Astrocyte (in vitro differentiated cells and primary cell): ENCODE results near the gene ADCY4.

Experiments
- EZH2 ChIP-seq: IDR thresholded peaks from 2 replicates; pipeline ENCODE4 v1.6.1; 2012; ENCODE audit warnings: mild to moderate bottlenecking, low read length, inconsistent platforms; ENCODE audit not compliant: insufficient read depth
- TF ChIP-seq, protein P1 (sequence below): IDR thresholded peaks from 2 replicates; pipeline ENCODE4 v1.5.1; 2011; ENCODE audit warnings: low read depth, mild to moderate bottlenecking, inconsistent platforms, low read length, moderate library complexity; ENCODE audit not compliant: insufficient read depth

DNA sequence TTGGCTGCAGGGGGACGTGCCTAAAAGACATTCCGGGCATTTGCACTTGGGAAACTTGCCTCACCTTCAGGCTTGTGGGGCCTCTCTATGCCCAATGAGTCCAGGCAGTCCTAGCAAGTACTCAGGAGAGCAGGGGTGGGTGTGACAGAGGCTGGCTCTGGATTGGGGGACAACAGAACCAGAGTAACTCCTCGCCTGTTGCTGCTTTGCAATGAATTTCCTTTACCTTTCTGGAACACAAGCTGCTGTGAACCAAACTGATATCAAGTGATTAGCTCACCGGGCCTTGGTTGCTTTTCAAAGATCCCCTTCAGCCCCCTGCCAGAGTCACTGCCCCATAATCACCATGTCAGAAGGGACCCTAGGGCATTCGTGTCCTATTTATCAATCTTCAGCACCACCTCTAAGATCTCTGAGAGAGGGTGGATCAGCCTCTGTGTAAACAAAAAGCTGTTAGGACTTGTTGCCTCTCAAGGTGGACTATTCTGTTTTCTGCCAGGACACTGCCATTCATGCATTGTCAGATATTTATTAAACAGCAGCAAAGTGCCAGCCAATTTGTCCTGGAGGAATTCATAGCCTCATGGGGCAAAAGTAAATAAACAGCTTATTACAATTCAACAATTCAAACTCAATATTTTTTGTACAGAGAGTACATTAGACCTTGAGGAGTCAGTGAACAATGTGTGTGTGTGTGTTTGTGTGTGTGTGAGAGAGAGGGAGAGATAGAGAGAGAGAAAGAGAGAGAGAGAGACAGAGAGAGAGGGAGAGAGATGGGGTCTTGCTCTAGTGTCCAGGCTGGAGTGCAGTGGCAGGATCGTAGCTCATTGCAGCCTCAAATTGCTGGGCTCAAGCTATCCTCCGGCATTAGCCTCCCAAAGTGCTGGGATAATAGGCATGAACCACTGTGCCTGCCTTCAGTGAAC, 44.4 kb upstream of the ADCY4 start:
- TF ChIP-seq, protein P1, sequence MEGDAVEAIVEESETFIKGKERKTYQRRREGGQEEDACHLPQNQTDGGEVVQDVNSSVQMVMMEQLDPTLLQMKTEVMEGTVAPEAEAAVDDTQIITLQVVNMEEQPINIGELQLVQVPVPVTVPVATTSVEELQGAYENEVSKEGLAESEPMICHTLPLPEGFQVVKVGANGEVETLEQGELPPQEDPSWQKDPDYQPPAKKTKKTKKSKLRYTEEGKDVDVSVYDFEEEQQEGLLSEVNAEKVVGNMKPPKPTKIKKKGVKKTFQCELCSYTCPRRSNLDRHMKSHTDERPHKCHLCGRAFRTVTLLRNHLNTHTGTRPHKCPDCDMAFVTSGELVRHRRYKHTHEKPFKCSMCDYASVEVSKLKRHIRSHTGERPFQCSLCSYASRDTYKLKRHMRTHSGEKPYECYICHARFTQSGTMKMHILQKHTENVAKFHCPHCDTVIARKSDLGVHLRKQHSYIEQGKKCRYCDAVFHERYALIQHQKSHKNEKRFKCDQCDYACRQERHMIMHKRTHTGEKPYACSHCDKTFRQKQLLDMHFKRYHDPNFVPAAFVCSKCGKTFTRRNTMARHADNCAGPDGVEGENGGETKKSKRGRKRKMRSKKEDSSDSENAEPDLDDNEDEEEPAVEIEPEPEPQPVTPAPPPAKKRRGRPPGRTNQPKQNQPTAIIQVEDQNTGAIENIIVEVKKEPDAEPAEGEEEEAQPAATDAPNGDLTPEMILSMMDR = no peak
- TF ChIP-seq EZH2 = no peak
